ENCODE data around the gene GGCX. TPM values are rescaled to one million over a fixed set of nuclear protein-coding genes. Genes with fewer than 3 reads are reported as not detected.

GGCX gene
- total and polyA plus RNA-seq, 2 donors (not counting 3 experiments of a cell fraction or from before 2014, with no cell fraction given), result 48.0 to 62.7 TPM

- H3K9ac ChIP-seq (replicated peaks; ENCODE audit: extremely low read depth, insufficient read depth, low read length), result no peak overlapping the region
- H3K27ac ChIP-seq (ENCODE audit: insufficient read depth, low read depth, low read length), result no peak overlapping the region
- no peak for DNase-seq (ENCODE audit: low read depth, low spot score)
- H3K9me3 ChIP-seq (replicated peaks; ENCODE audit: control insufficient read depth, insufficient read depth, low read length), result no peaks in the 10 kb centered on the region
- H3K9me1 ChIP-seq (replicated peaks; ENCODE audit: control insufficient read depth, extremely low read depth, insufficient read depth, low read length), result no peaks in the 10 kb centered on the region
- no peaks in the 10 kb centered on the region for H3K36me3 ChIP-seq (ENCODE audit: control insufficient read depth in 2 of 2, extremely low read depth in 1 of 2, insufficient read depth in 2 of 2, low read length in 2 of 2)
- CTCF ChIA-PET, result interaction anchor here (1.2 to 1.9 kb wide), 2 partner anchors 10 to 15 kb away, joined by 3 to 5 read pairs; partner anchors contain the start of gene MAT2A
- no peak overlapping the region for H3K4me2 ChIP-seq (ENCODE audit: insufficient read depth, low read length)
- TF ChIP-seq FOS (IDR thresholded peaks at IDR 0.05; ENCODE audit: borderline replicate concordance, insufficient read depth, low read length) (no peak), POLR2AphosphoS5 (IDR thresholded peaks at IDR 0.05; ENCODE audit: insufficient read depth, low read depth, low read length) (no peak), JUN (IDR thresholded peaks at IDR 0.05; ENCODE audit: borderline replicate concordance, insufficient read depth, insufficient read length, low read depth) (no peak), MYC (IDR thresholded peaks at IDR 0.05; ENCODE audit: low read depth, low read length) (no peak), CTCF (IDR thresholded peaks at IDR 0.05; ENCODE audit: extremely low read depth in 1 of 2, insufficient read depth in 1 of 2, low read depth in 1 of 2, low read length in 2 of 2) (no peak), EZH2 (IDR thresholded peaks at IDR 0.05; ENCODE audit: borderline replicate concordance, low read depth, low read length, severe bottlenecking) (no peak), MAX (IDR thresholded peaks at IDR 0.05; ENCODE audit: insufficient read depth, insufficient read length) (no peak), GATA2 (IDR thresholded peaks at IDR 0.05; ENCODE audit: insufficient read depth, insufficient read length, low read depth, low read length) (no peak), POLR2A (IDR thresholded peaks at IDR 0.05; ENCODE audit: low read depth, low read length) (no peak)
- POLR2A ChIA-PET, result interaction anchor here (0.7 kb wide), 1 partner anchor 15 kb away, joined by 4 read pairs; the partner anchor contains the start of gene MAT2A
- no peak for FAIRE-seq
- no peak overlapping the region for H2AFZ ChIP-seq (ENCODE audit: low read depth, low read length)
- H3K27me3 ChIP-seq (ENCODE audit: control insufficient read depth in 2 of 2, insufficient read depth in 2 of 2, low read length in 2 of 2), result peaks cover 4 to 7% of the 10 kb centered on the region in 2 experiments
- no TSS peak for BruUV-seq (replicated peaks)
- no peak overlapping the region for H3K4me3 ChIP-seq (replicated peaks in 1 of 3; ENCODE audit: insufficient read depth in 1 of 3, low read depth in 1 of 3, low read length in 3 of 3)
- no peaks in the 10 kb centered on the region for H3K79me2 ChIP-seq (ENCODE audit: control insufficient read depth, insufficient read depth, low read length)
- dilution Hi-C loops (cut with MboI; ENCODE audit: extremely low pct_ligation_motif_present, low sequenced_read_pairs) (no loop called here), intact Hi-C loops (cut with micrococcal nuclease) (no loop called here)
- no peaks in the 10 kb centered on the region for H4K20me1 ChIP-seq (replicated peaks; ENCODE audit: control insufficient read depth, extremely low read depth, insufficient read depth, low read length)
- no peaks in the 10 kb centered on the region for H3K4me1 ChIP-seq (ENCODE audit: control insufficient read depth, extremely low read depth, insufficient read depth, low read length)
Measured at GRCh38 chr2:85523903-85524335, 37.4 kb downstream of the GGCX start.
